22Rv1 (cell line): ENCODE measurements around the gene MAP3K20.

Source experiments
- CTCF ChIP-seq: fragments of 450-650 bp; IDR thresholded peaks from 2 replicates; pipeline ENCODE4 v1.5.1; 2017; ENCODE audit warnings: mild to moderate bottlenecking
- ZFX ChIP-seq: fragments of 450-650 bp; IDR thresholded peaks from 2 replicates; pipeline ENCODE4 v1.6.1; 2017; ENCODE audit warnings: antibody characterized with exemption, borderline replicate concordance

- TF ChIP-seq CTCF, result no peak
- TF ChIP-seq ZFX, result no peak
Measured at GRCh38 chr2:173077506-173078177, 2.0 kb downstream of the MAP3K20 start.
